Measurements from ENCODE around the gene DPYD. TPM values are rescaled to one million over a fixed set of nuclear protein-coding genes. Genes with fewer than 3 reads are reported as not detected.

DPYD gene
- total RNA-seq, 2 donors from 2014 or later = 9.2 to 17.5 TPM

GRCh38 chr1:97551113-97551512 lies 369.7 kb downstream of the DPYD start:
- 100% methylated on average over 1 of the region's 1 CpG; no CpG with 5 or more reads in 1 of the 2 experiments for WGBS, 2 experiments (ENCODE audit: insufficient coverage in 1 of 2, insufficient read length in 1 of 2)
- no peak for TF ChIP-seq CTCF (conservative IDR thresholded peaks at IDR 0.05)

GRCh38 chr1:97545446-97545845 lies 375.4 kb downstream of the DPYD start:
- no peak for DNase-seq
- Histone ChIP-seq H3K27me3 (ENCODE audit: control insufficient read depth, insufficient read depth, low read length, poor library complexity, severe bottlenecking) (peaks cover 23% of the 10 kb centered on the region), H3K4me1 (ENCODE audit: control insufficient read depth, insufficient read depth, low read length) (no peaks in the 10 kb centered on the region), H3K4me3 (ENCODE audit: low read length) (no peak overlapping the region), H3K27ac (ENCODE audit: low read depth, low read length) (no peak overlapping the region), H3K36me3 (ENCODE audit: control insufficient read depth, insufficient read depth, low read length) (no peaks in the 10 kb centered on the region), H3K9ac (ENCODE audit: extremely low read depth, low read length, poor library complexity, severe bottlenecking) (no peak overlapping the region), H3K9me3 (ENCODE audit: control insufficient read depth, low read length) (no peaks in the 10 kb centered on the region)
- H3K4me1 Mint-ChIP-seq = peaks cover 5% of the 10 kb centered on the region
- no peak overlapping the region for H3K27ac Mint-ChIP-seq
- no peaks in the 10 kb centered on the region for H3K9me3 Mint-ChIP-seq
- no peaks in the 10 kb centered on the region for H3K36me3 Mint-ChIP-seq (ENCODE audit: low read depth)
- no peak for TF ChIP-seq CTCF (conservative IDR thresholded peaks at IDR 0.05)
- no peak overlapping the region for H3K4me3 Mint-ChIP-seq
- H3K27me3 Mint-ChIP-seq (ENCODE audit: insufficient read depth) = peaks cover 5% of the 10 kb centered on the region
- 75 to 78% methylated on average over 3 to 4 of the region's 4 CpGs for WGBS, 2 experiments (ENCODE audit: insufficient coverage in 1 of 2, insufficient read length in 1 of 2)

More at GRCh38 chr1:97551113-97551512, 369.7 kb downstream of the DPYD start:
- DNase-seq = no peak
- Histone ChIP-seq H3K9me3 (ENCODE audit: control insufficient read depth, low read length) (no peaks in the 10 kb centered on the region), H3K9ac (ENCODE audit: extremely low read depth, low read length, poor library complexity, severe bottlenecking) (no peak overlapping the region), H3K27me3 (ENCODE audit: control insufficient read depth, insufficient read depth, low read length, poor library complexity, severe bottlenecking) (peaks cover 23% of the 10 kb centered on the region), H3K27ac (ENCODE audit: low read depth, low read length) (no peak overlapping the region), H3K4me1 (ENCODE audit: control insufficient read depth, insufficient read depth, low read length) (no peaks in the 10 kb centered on the region), H3K4me3 (ENCODE audit: low read length) (no peak overlapping the region), H3K36me3 (ENCODE audit: control insufficient read depth, insufficient read depth, low read length) (no peaks in the 10 kb centered on the region)
- Mint-ChIP-seq H3K4me1 (peaks cover 3% of the 10 kb centered on the region), H3K36me3 (ENCODE audit: low read depth) (no peaks in the 10 kb centered on the region), H3K9me3 (no peaks in the 10 kb centered on the region), H3K4me3 (no peak overlapping the region), H3K27me3 (ENCODE audit: insufficient read depth) (no peaks in the 10 kb centered on the region), H3K27ac (no peak overlapping the region)

GRCh38 chr1:97540346-97540888 lies 380.4 kb downstream of the DPYD start:
- Histone ChIP-seq H3K9ac (ENCODE audit: extremely low read depth, low read length, poor library complexity, severe bottlenecking) (no peak overlapping the region), H3K27ac (ENCODE audit: low read depth, low read length) (no peak overlapping the region), H3K4me3 (ENCODE audit: low read length) (no peak overlapping the region), H3K9me3 (ENCODE audit: control insufficient read depth, low read length) (no peaks in the 10 kb centered on the region), H3K36me3 (ENCODE audit: control insufficient read depth, insufficient read depth, low read length) (no peaks in the 10 kb centered on the region), H3K4me1 (ENCODE audit: control insufficient read depth, insufficient read depth, low read length) (no peaks in the 10 kb centered on the region), H3K27me3 (ENCODE audit: control insufficient read depth, insufficient read depth, low read length, poor library complexity, severe bottlenecking) (no peaks in the 10 kb centered on the region)
- 98% methylated on average over 4 of the region's 6 CpGs; no CpG with 5 or more reads in 1 of the 2 experiments for WGBS, 2 experiments (ENCODE audit: insufficient coverage in 1 of 2, insufficient read length in 1 of 2)
- Mint-ChIP-seq H3K27ac (no peak overlapping the region), H3K36me3 (ENCODE audit: low read depth) (no peaks in the 10 kb centered on the region), H3K4me1 (peaks cover 5% of the 10 kb centered on the region), H3K4me3 (no peak overlapping the region), H3K9me3 (no peaks in the 10 kb centered on the region), H3K27me3 (ENCODE audit: insufficient read depth) (peaks cover 5% of the 10 kb centered on the region)
- DNase-seq = no peak
- TF ChIP-seq CTCF (conservative IDR thresholded peaks at IDR 0.05) = no peak

Data from endodermal cell (in vitro differentiated cells).